ENCODE results near the gene ZNF385B. TPM values are rescaled to one million over a fixed set of nuclear protein-coding genes. Genes with fewer than 3 reads are reported as not detected.

Gene ZNF385B
- total and polyA plus RNA-seq, 10 of the 15 experiments (the other 5 are each of a cell fraction or from before 2014, with no cell fraction given): not detected

- TF ChIP-seq MYB (IDR thresholded peaks at IDR 0.05; ENCODE audit: borderline replicate concordance, low read depth, low read length) (no peak), SMARCA5 (IDR thresholded peaks at IDR 0.05) (no peak)
Observed at GRCh38 chr2:179712825-179713224, 148.6 kb downstream of the ZNF385B start (continued).

DNA sequence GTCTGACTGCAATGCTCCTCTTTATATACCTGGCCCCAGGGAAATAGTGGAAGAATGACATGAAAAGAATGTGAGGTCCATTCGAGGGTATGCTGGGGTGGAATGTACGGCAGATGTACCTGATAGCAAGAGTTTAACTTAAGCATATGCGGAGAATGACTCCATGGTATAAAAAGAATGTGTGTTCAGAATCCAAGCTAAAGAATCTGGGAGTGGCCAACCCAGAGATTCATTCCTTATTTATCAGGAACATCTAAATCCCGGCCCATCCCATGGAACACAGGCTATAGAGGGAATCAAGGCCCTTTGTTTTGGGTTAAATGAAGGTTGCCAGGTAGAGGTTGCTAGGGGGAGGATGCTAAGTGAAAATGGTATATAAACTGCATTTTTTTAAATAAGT, 150.0 kb downstream of the ZNF385B start:
- no peaks in the 10 kb centered on the region for H3K79me2 ChIP-seq (ENCODE audit: control insufficient read depth, insufficient read depth, low read length)
- H2AFZ ChIP-seq (ENCODE audit: control insufficient read depth, low read depth, low read length): no peak overlapping the region
- POLR2A ChIA-PET: no interaction called here
- no peak overlapping the region for H3K4me3 ChIP-seq
- CTCF ChIA-PET: no interaction called here
- intact Hi-C loops (cut with micrococcal nuclease; ENCODE audit: unreplicated experiment): no loop called here
- H3K4me2 ChIP-seq (ENCODE audit: control insufficient read depth, insufficient read depth): no peak overlapping the region
- 27% methylated on average over 4 of the region's 4 CpGs for WGBS (ENCODE audit: insufficient coverage, insufficient replicate concordance, low lambda C conversion rate, missing lambda C conversion rate)
- H3K4me1 ChIP-seq (ENCODE audit: control insufficient read depth, insufficient read depth, low read length): no peaks in the 10 kb centered on the region
- no peak for DNase-seq (ENCODE audit: low read depth, low spot score)
- no peaks in the 10 kb centered on the region; a peak in 1 of 4 replicates for H3K27me3 ChIP-seq (replicated peaks in 1 of 2; ENCODE audit: control insufficient read depth in 2 of 2, insufficient read depth in 2 of 2, low read length in 1 of 2)
- H4K20me1 ChIP-seq (ENCODE audit: control insufficient read depth, insufficient read depth): no peaks in the 10 kb centered on the region
- no TSS peak for BruUV-seq (replicated peaks)
- no peak for TF ChIP-seq SREBF2 (IDR thresholded peaks at IDR 0.05; ENCODE audit: low read length)
- no peak for TF ChIP-seq NBN (IDR thresholded peaks at IDR 0.05)
- TF ChIP-seq ATF2 (IDR thresholded peaks at IDR 0.05; ENCODE audit: low read length): no peak
- no peak for TF ChIP-seq CREM (IDR thresholded peaks at IDR 0.05; ENCODE audit: low read depth)
- TF ChIP-seq RELA (IDR thresholded peaks at IDR 0.05; ENCODE audit: borderline replicate concordance, partially characterized antibody): no peak
- no peak for TF ChIP-seq HDGF (IDR thresholded peaks at IDR 0.05)
- TF ChIP-seq ZNF274 (IDR thresholded peaks at IDR 0.05; ENCODE audit: insufficient read depth, insufficient read length): no peak
- no peak for TF ChIP-seq EZH2 (IDR thresholded peaks at IDR 0.05; ENCODE audit: borderline replicate concordance, control insufficient read depth, low read depth, low read length)
- TF ChIP-seq LARP7 (IDR thresholded peaks at IDR 0.05): no peak
- TF ChIP-seq NFYA (IDR thresholded peaks at IDR 0.05; ENCODE audit: borderline replicate concordance, low read depth, low read length): no peak
- TF ChIP-seq, protein P1, sequence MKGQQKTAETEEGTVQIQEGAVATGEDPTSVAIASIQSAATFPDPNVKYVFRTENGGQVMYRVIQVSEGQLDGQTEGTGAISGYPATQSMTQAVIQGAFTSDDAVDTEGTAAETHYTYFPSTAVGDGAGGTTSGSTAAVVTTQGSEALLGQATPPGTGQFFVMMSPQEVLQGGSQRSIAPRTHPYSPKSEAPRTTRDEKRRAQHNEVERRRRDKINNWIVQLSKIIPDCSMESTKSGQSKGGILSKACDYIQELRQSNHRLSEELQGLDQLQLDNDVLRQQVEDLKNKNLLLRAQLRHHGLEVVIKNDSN (IDR thresholded peaks at IDR 0.05; ENCODE audit: borderline replicate concordance, extremely low read length, insufficient read depth, low read depth, low read length): no peak
- TF ChIP-seq YY1 (IDR thresholded peaks at IDR 0.05; ENCODE audit: low read depth, low read length): no peak
- no peak for TF ChIP-seq POLR2AphosphoS2 (IDR thresholded peaks at IDR 0.05; ENCODE audit: low read depth, low read length)
- TF ChIP-seq EGR1 (IDR thresholded peaks at IDR 0.05; ENCODE audit: borderline replicate concordance in 1 of 2, low read depth in 2 of 2, low read length in 2 of 2): no peak
- TF ChIP-seq MAX (IDR thresholded peaks at IDR 0.05; ENCODE audit: low read depth, low read length): no peak
- ATAC-seq: no peak
- SMC1A ChIA-PET (ENCODE audit: uncharacterized antibody, unreplicated experiment): no interaction called here
- no peaks in the 10 kb centered on the region for H3K9me3 ChIP-seq (replicated peaks; ENCODE audit: control insufficient read depth, insufficient read depth, low read length)
- H3K27ac ChIP-seq (ENCODE audit: control insufficient read depth, insufficient read depth): no peak overlapping the region
- H3K9ac ChIP-seq (ENCODE audit: control insufficient read depth, insufficient read depth, low read length): no peak overlapping the region
- FAIRE-seq: no peak
- RAD21 ChIA-PET (ENCODE audit: unreplicated experiment): no interaction called here
- in situ Hi-C loops (cut with MboI): no loop called here
- H3K36me3 ChIP-seq (ENCODE audit: control insufficient read depth in 2 of 2, insufficient read depth in 2 of 2, low read length in 1 of 2): no peaks in the 10 kb centered on the region
